ENCODE measurements around the gene OR5W2.
"Not testable (repeated sequence)": the region's sequence is repeated elsewhere in the genome, so short reads cannot be mapped to it uniquely, and the experiment has no call there.

- not testable (repeated sequence) for TF ChIP-seq CTCF (conservative IDR thresholded peaks at IDR 0.05; ENCODE audit: low read depth in 2 of 2); POLR2AphosphoS5 (IDR thresholded peaks at IDR 0.05; ENCODE audit: low read depth); EZH2phosphoT487 (IDR thresholded peaks at IDR 0.05; ENCODE audit: unreplicated experiment); JUNB (IDR thresholded peaks at IDR 0.05; ENCODE audit: unreplicated experiment); REST (IDR thresholded peaks at IDR 0.05; ENCODE audit: unreplicated experiment); CREB1 (CRISPR knock-in tag; IDR thresholded peaks at IDR 0.05; ENCODE audit: low read depth)
Observed at GRCh38 chr11:55867354-55867753, 47.0 kb downstream of the OR5W2 start.

All from GM23338 (cell line).